AG09309 (cell line): ENCODE results near the gene CALCR.

Source experiments
- DNase-seq: peaks from one replicate; pipeline ENCODE4 v3.0.0-alpha.2; 2010; ENCODE audit warnings: low read depth
- H3K4me3 ChIP-seq: 2 replicates; pipeline ENCODE4 v1.5.1; 2011; ENCODE audit warnings: mild to moderate bottlenecking, low read depth, low read length, moderate library complexity; ENCODE audit not compliant: control insufficient read depth
- TF ChIP-seq, protein P1 (sequence below): IDR thresholded peaks from 2 replicates; pipeline ENCODE4 v1.5.1; 2011; ENCODE audit warnings: mild to moderate bottlenecking, low read depth, low read length, inconsistent platforms; ENCODE audit not compliant: insufficient read depth, control insufficient read depth; ENCODE audit errors: missing control alignments

Gene CALCR

GRCh38 chr7:93476491-93477344 is 97.8 kb downstream of the CALCR start:
- no peak for DNase-seq
- TF ChIP-seq, protein P1, sequence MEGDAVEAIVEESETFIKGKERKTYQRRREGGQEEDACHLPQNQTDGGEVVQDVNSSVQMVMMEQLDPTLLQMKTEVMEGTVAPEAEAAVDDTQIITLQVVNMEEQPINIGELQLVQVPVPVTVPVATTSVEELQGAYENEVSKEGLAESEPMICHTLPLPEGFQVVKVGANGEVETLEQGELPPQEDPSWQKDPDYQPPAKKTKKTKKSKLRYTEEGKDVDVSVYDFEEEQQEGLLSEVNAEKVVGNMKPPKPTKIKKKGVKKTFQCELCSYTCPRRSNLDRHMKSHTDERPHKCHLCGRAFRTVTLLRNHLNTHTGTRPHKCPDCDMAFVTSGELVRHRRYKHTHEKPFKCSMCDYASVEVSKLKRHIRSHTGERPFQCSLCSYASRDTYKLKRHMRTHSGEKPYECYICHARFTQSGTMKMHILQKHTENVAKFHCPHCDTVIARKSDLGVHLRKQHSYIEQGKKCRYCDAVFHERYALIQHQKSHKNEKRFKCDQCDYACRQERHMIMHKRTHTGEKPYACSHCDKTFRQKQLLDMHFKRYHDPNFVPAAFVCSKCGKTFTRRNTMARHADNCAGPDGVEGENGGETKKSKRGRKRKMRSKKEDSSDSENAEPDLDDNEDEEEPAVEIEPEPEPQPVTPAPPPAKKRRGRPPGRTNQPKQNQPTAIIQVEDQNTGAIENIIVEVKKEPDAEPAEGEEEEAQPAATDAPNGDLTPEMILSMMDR = no peak
- no peak overlapping the region for H3K4me3 ChIP-seq

DNA sequence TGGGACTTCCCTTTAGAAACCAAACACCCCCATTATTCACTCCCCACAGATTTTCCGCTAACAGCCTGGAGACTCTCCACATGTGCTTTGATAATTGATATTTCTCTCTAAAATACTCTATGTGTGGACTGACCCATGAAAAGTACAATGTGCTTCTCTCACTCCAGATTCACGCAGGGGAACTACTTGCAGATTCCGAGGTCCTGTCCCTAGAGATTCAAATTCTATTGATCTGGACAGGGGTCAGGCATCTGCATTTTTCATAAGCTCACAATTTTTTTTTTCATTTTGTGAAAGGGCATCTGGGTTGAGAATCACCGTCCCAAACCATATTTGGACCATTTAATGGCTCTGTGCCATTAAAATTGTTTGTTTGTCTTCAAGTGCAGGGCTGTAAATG is 98.7 kb downstream of the CALCR start:
- no peak overlapping the region for H3K4me3 ChIP-seq
- TF ChIP-seq, protein P1 = no peak
- no peak for DNase-seq

- no peak for DNase-seq
- no peak overlapping the region for H3K4me3 ChIP-seq
- TF ChIP-seq, protein P1 = no peak
Measured at GRCh38 chr7:93471456-93471855, 103.1 kb downstream of the CALCR start.

DNA sequence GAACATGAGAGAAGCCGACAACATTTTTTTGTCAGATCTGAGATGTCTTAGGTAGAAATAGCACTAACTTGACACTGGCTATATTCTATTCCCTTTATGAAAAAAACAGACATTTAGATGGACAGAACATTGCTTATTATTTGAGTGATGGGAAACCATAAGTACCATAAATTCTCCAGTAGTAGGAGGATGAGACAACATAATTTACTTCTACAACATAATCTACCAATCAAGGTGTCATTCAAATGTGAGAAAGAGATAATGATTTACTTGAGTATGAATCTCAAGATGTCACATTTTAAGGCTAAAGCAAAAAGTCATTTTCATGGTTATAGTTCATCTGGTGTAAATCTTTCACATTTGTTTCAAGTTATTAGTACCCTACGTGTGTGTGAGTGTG is 110.8 kb downstream of the CALCR start:
- DNase-seq = no peak

GRCh38 chr7:93461350-93461749 is 113.2 kb downstream of the CALCR start:
- DNase-seq = no peak
- TF ChIP-seq, protein P1 = no peak
- H3K4me3 ChIP-seq = no peak overlapping the region

More for the DNA sequence above, 110.8 kb downstream of the CALCR start:
- no peak overlapping the region for H3K4me3 ChIP-seq
- TF ChIP-seq, protein P1 = no peak

GRCh38 chr7:93453262-93453661 is 121.3 kb downstream of the CALCR start:
- H3K4me3 ChIP-seq = no peak overlapping the region
- no peak for DNase-seq
- TF ChIP-seq, protein P1 = no peak
